Activated CD8-positive, alpha-beta T cell treated with anti-CD3 and anti-CD28 coated beads for 36 hours (primary cell): ENCODE measurements around the gene FOXO6. TPM values are rescaled to one million over a fixed set of nuclear protein-coding genes. Genes with fewer than 3 reads are reported as not detected.

ENCODE experiments used
- ATAC-seq: fragments of 200-7000 bp; cut with Tn5 transposase; one replicate; pipeline ENCODE4 v1.10.0; 2021; ENCODE audit warnings: mild to moderate bottlenecking, moderate library complexity
- CTCF ChIA-PET: fragments of 350-600 bp; sonication (Branson Sonifier 250); formaldehyde crosslinking; loops from one replicate; lab custom pipeline; 2021; ENCODE audit warnings: antibody characterized with exemption; lab: Charles Lee
- POLR2A ChIA-PET: fragments of 350-600 bp; sonication (Branson Sonifier 250); formaldehyde crosslinking; loops from one replicate; lab custom pipeline; 2021; ENCODE audit warnings: antibody characterized with exemption; lab: Charles Lee
- DNase-seq: peaks from one replicate; pipeline ENCODE4 v3.0.0-alpha.2; 2020
- H3K27ac Mint-ChIP-seq: one replicate; pipeline ENCODE4 v1.8.0; 2021; ENCODE audit warnings: mild to moderate bottlenecking, mixed read lengths
- H3K27me3 Mint-ChIP-seq: one replicate; pipeline ENCODE4 v1.8.0; 2021; ENCODE audit warnings: mixed read lengths
- H3K36me3 Mint-ChIP-seq: one replicate; pipeline ENCODE4 v1.8.0; 2021; ENCODE audit warnings: low read depth, mixed read lengths
- H3K4me1 Mint-ChIP-seq: one replicate; pipeline ENCODE4 v1.8.0; 2021; ENCODE audit warnings: low read depth, mixed read lengths
- H3K4me3 Mint-ChIP-seq: one replicate; pipeline ENCODE4 v1.8.0; 2021; ENCODE audit warnings: mild to moderate bottlenecking, moderate library complexity, mixed read lengths
- H3K9me3 Mint-ChIP-seq: one replicate; pipeline ENCODE4 v1.8.0; 2021; ENCODE audit warnings: mixed read lengths
- intact Hi-C: fragments of 100-400 bp; cut with micrococcal nuclease; formaldehyde crosslinking; loops from one replicate; pipeline ENCODE4 v1.10.0; 2022
- total RNA-seq, 2 experiments: library from RNA; stranded (reverse); gene quantifications; one replicate each; pipeline ENCODE4 v1.2.3, GENCODE V29; 2021
- TF ChIP-seq, protein P1 (sequence below): fragments of 200-600 bp; IDR thresholded peaks from one replicate; pipeline ENCODE4 v1.8.0; 2022; ENCODE audit warnings: antibody characterized with exemption, mild to moderate bottlenecking

Gene FOXO6
- total RNA-seq, 2 experiments from 2014 or later = 0.49 to 0.68 TPM

DNA sequence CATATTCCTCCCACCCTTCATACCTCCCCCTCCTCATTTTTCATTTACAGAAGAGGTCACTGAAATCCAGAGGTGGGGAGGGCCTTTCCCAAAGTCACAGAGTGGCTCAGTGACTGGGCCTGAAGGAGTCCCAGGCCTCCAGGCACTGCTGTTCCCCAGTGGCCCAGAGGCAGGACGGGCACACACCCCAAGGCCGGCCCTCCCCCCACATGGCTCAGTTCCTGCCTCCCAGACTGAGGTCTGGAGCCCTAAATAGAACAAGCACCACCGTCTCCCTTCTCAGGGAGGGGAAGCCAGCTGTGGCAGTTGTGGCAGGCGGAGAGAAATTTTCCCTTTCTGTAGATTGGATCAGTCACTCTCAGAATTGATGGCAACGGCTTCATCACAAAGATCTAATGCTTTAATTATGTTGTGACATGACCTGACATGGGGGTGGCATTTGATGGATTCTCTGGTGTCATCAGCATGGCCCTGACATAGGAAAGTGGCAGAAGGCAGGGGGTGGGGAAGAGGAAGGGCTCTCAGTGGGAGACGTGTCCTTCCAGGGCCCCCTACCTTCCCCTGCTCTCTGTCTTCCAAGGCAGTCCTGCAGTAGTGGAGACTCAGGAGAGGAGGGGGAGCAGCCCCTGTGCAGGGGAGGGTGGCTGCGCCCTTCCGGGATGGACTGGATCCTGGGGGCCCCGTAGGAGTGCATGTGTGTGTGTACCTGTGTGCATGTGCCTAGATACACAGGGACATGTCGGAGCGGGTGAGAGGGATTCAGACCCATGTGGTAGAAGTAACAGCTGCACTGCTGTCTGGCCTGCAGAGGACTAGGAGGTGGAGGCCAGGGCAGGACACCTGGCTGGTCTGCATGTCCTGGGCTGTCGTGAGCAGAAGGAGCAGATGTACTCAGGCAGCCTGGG lies 41.2 kb upstream of the FOXO6 start:
- Mint-ChIP-seq H3K4me1 (no peaks in the 10 kb centered on the region), H3K36me3 (no peaks in the 10 kb centered on the region), H3K9me3 (no peaks in the 10 kb centered on the region), H3K27ac (no peak overlapping the region), H3K27me3 (no peaks in the 10 kb centered on the region), H3K4me3 (no peak overlapping the region)
- TF ChIP-seq, protein P1, sequence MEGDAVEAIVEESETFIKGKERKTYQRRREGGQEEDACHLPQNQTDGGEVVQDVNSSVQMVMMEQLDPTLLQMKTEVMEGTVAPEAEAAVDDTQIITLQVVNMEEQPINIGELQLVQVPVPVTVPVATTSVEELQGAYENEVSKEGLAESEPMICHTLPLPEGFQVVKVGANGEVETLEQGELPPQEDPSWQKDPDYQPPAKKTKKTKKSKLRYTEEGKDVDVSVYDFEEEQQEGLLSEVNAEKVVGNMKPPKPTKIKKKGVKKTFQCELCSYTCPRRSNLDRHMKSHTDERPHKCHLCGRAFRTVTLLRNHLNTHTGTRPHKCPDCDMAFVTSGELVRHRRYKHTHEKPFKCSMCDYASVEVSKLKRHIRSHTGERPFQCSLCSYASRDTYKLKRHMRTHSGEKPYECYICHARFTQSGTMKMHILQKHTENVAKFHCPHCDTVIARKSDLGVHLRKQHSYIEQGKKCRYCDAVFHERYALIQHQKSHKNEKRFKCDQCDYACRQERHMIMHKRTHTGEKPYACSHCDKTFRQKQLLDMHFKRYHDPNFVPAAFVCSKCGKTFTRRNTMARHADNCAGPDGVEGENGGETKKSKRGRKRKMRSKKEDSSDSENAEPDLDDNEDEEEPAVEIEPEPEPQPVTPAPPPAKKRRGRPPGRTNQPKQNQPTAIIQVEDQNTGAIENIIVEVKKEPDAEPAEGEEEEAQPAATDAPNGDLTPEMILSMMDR = no peak
- ChIA-PET POLR2A (no interaction called here), CTCF (interaction anchor here (2.6 to 3.6 kb wide), 3 partner anchors 10 to 98 kb away, joined by 10 to 19 read pairs (median 12); no protein-coding TSS in a partner anchor)
- DNase-seq (no peak), ATAC-seq (no peak)
- intact Hi-C loops = loop anchor here (5.0 kb wide), 1 partner anchor 97 kb away; no protein-coding TSS in a partner anchor

DNA sequence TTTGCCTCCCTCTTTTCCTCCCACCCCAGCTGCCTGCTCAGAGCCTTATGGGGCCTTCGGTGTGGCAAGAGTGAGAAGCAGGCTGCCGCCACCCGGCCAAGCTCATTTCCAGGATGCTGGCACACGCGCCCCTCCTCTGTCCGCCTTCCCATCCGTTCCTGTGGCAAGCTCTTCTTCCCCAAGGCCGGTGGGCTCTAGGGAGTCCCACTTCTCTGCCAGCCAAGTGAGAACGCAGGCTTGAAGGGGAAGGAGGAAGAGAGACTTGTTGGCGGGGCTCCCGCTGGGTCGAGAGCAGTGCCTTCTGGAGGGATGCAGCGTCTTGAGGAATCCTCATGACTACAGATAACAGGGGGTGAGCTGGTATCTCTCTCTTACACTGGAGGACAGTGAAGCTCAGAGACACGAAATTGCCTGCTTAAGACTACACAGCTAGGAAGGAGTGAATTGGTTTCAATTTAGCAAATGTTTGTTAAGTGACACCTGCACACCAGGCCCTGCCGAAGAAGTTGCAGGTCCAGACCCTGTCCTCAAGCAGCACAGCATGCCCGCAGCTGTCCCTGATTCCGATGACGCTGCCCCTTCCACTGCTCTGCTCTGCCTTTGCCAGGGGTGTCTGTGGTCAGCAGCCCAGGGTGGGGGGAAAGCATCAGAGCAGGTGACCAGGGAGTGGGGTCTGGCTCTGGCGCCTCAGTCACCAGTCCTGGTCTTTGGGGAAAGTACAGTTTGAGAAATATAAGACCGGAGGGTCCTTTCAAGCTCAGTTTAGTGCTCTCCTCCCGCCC lies 40.1 kb upstream of the FOXO6 start:
- intact Hi-C loops = loop anchor here (5.0 kb wide), 1 partner anchor 96 kb away; no protein-coding TSS in a partner anchor
- Mint-ChIP-seq H3K27ac (no peak overlapping the region), H3K4me3 (no peak overlapping the region), H3K36me3 (no peaks in the 10 kb centered on the region), H3K4me1 (no peaks in the 10 kb centered on the region), H3K27me3 (no peaks in the 10 kb centered on the region), H3K9me3 (no peaks in the 10 kb centered on the region)
- ChIA-PET CTCF (interaction anchor here (2.6 to 3.6 kb wide), 3 partner anchors 11 to 97 kb away, joined by 10 to 19 read pairs (median 12); no protein-coding TSS in a partner anchor), POLR2A (interaction anchor here (0.8 kb wide), 1 partner anchor 96 kb away, joined by 3 read pairs; no protein-coding TSS in a partner anchor)
- TF ChIP-seq, protein P1 = no peak
- no peak for DNase-seq
- ATAC-seq = no peak

DNA sequence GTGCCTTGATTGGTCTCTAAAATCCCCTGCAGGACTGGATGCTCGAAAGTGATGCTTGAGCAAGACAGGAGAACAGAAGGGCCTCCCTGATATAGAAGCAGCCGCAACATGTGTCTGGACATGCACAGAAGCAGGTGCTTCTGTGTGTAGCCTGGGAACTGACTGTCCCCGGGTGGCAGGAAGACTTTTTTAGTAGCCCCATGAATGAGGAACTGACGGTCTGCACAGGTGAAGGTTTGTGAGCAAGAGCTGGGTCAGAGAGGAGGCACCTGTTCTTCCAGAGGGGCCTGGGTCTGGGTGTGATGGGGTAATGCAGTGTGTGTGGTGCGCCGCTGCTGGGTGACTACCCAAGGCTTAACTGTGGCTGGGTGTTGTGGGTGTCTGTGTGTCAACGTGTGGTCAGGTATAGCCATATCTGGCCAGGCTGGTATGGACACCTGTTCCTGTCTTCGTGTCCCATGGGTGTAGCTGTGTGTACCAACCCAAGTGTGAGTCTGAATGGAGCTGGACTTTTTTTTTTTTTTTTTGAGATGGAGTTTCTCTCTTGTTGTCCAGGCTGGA lies 39.1 kb upstream of the FOXO6 start:
- intact Hi-C loops = loop anchor here (5.0 kb wide), 1 partner anchor 95 kb away; no protein-coding TSS in a partner anchor
- Mint-ChIP-seq H3K27ac (no peak overlapping the region), H3K4me3 (no peak overlapping the region), H3K27me3 (no peaks in the 10 kb centered on the region), H3K4me1 (no peaks in the 10 kb centered on the region), H3K36me3 (no peaks in the 10 kb centered on the region), H3K9me3 (no peaks in the 10 kb centered on the region)
- no peak for DNase-seq
- TF ChIP-seq, protein P1 = no peak
- POLR2A ChIA-PET = no interaction called here
- CTCF ChIA-PET = interaction anchor here (0.7 to 3.4 kb wide), 9 partner anchors 8 to 111 kb away, joined by 3 to 24 read pairs (median 10); no protein-coding TSS in a partner anchor
- ATAC-seq = no peak

DNA sequence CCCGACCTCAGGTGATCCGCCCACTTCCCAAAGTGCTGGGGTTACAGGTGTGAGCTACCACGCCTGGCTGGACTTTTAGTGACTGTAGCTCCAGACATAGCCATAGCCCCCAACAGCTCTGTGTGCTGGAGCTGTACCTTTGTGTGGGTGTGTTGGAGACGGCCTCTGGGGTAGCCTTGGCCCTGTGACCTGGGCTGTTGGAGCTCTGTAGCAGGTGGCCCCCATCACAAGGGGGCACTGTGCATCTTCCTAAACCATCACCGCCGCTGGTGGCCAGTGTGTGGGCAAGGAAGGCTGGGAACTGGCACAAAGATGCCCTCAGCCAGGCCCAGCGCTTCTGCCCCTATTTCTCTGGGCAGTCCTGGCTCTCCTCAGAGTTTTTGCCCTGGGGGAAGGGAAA lies 38.4 kb upstream of the FOXO6 start:
- peak; percentile 81 for ATAC-seq
- no peaks in the 10 kb centered on the region for H3K4me1 Mint-ChIP-seq
- H3K4me3 Mint-ChIP-seq = no peak overlapping the region
- peak; percentile 60 for DNase-seq
- no peaks in the 10 kb centered on the region for H3K9me3 Mint-ChIP-seq
- intact Hi-C loops = loop anchor here (5.0 kb wide), 1 partner anchor 94 kb away; no protein-coding TSS in a partner anchor
- CTCF ChIA-PET = interaction anchor here (0.7 to 3.4 kb wide), 10 partner anchors 9 to 110 kb away, joined by 3 to 24 read pairs (median 9); no protein-coding TSS in a partner anchor
- TF ChIP-seq, protein P1 = peak; percentile 48
- POLR2A ChIA-PET = no interaction called here
- no peaks in the 10 kb centered on the region for H3K27me3 Mint-ChIP-seq
- no peaks in the 10 kb centered on the region for H3K36me3 Mint-ChIP-seq
- H3K27ac Mint-ChIP-seq = no peak overlapping the region
